IMR-90 (cell line): ENCODE data around the gene ZFAND6. TPM values are rescaled to one million over a fixed set of nuclear protein-coding genes. Genes with fewer than 3 reads are reported as not detected.

Experiments used
- ATAC-seq: fragments of 200-7000 bp; cut with Tn5 transposase; 2 replicates; pipeline ENCODE4 v1.9.1; 2020; ENCODE audit warnings: low read depth, mild to moderate bottlenecking, moderate library complexity
- BruUV-seq: library from RNA; stranded (reverse); fragments of 400-500 nt; replicated peaks from 2 replicates; lab custom pipeline; 2021; lab: Mats Ljungman, UMichigan
- CTCF ChIA-PET: fragments of 300-600 bp; formaldehyde crosslinking; extraction: SDS; loops from one replicate; lab custom pipeline; 2021; ENCODE audit warnings: antibody characterized with exemption; lab: Yijun Ruan, JAX
- POLR2A ChIA-PET: fragments of 300-600 bp; sonication (Branson Sonifier 250); formaldehyde crosslinking; loops from one replicate; lab custom pipeline; 2022; ENCODE audit warnings: antibody characterized with exemption; ENCODE audit not compliant: unreplicated experiment; lab: Charles Lee
- DNase-seq: peaks from one replicate; pipeline ENCODE4 v3.0.0; 2013
- H2AFZ ChIP-seq: replicated peaks from 2 replicates; pipeline ENCODE3; 2013; ENCODE audit warnings: low read length, mild to moderate bottlenecking; ENCODE audit not compliant: poor library complexity
- H2AK5ac ChIP-seq: 2 replicates; pipeline ENCODE4 v1.6.1; 2013; ENCODE audit warnings: low read depth, low read length, inconsistent platforms
- H2AK9ac ChIP-seq: replicated peaks from 2 replicates; pipeline ENCODE3; 2013; ENCODE audit warnings: mild to moderate bottlenecking, low read depth, low read length, moderate library complexity; ENCODE audit not compliant: poor library complexity
- H2BK120ac ChIP-seq: 2 replicates; pipeline ENCODE4 v1.6.1; 2013; ENCODE audit warnings: low read depth, low read length, inconsistent platforms
- H2BK15ac ChIP-seq: 3 replicates; pipeline ENCODE4 v1.6.1; 2013; ENCODE audit warnings: low read depth, low read length, inconsistent platforms
- H2BK20ac ChIP-seq: 2 replicates; pipeline ENCODE4 v1.6.1; 2013; ENCODE audit warnings: low read depth, mild to moderate bottlenecking, inconsistent platforms, low read length, moderate library complexity
- H2BK5ac ChIP-seq: 2 replicates; pipeline ENCODE4 v1.6.1; 2013; ENCODE audit warnings: mild to moderate bottlenecking, low read depth, low read length, inconsistent platforms; ENCODE audit not compliant: poor library complexity, severe bottlenecking
- H3K14ac ChIP-seq: replicated peaks from 2 replicates; pipeline ENCODE4 v1.6.1; 2013; ENCODE audit warnings: low read depth, low read length, inconsistent platforms
- H3K18ac ChIP-seq: 2 replicates; pipeline ENCODE4 v1.6.1; 2013; ENCODE audit warnings: low read depth, low read length, control low read depth
- H3K23ac ChIP-seq: 2 replicates; pipeline ENCODE4 v1.6.1; 2013; ENCODE audit warnings: low read depth, low read length, inconsistent platforms
- H3K27ac ChIP-seq: 2 replicates; pipeline ENCODE4 v1.5.1; 2013; ENCODE audit warnings: mild to moderate bottlenecking, control low read depth, low read length; ENCODE audit not compliant: insufficient read depth
- H3K27me3 ChIP-seq: 2 replicates; pipeline ENCODE4 v1.6.1; 2013; ENCODE audit warnings: low read length; ENCODE audit not compliant: control insufficient read depth, insufficient read depth
- H3K36me3 ChIP-seq: 2 replicates; pipeline ENCODE4 v1.6.1; 2013; ENCODE audit warnings: low read length, mixed read lengths; ENCODE audit not compliant: control insufficient read depth, insufficient read depth
- H3K4ac ChIP-seq: 2 replicates; pipeline ENCODE4 v1.6.1; 2013; ENCODE audit warnings: low read depth, low read length, inconsistent platforms
- H3K4me1 ChIP-seq: 2 replicates; pipeline ENCODE4 v1.6.1; 2013; ENCODE audit warnings: low read length, mixed read lengths; ENCODE audit not compliant: control insufficient read depth, insufficient read depth
- H3K4me2 ChIP-seq: 2 replicates; pipeline ENCODE4 v1.6.1; 2013; ENCODE audit warnings: low read depth, mild to moderate bottlenecking, control low read depth, low read length, moderate library complexity
- H3K4me3 ChIP-seq: 2 replicates; pipeline ENCODE4 v1.5.1; 2013; ENCODE audit warnings: low read depth, mild to moderate bottlenecking, control low read depth, low read length, moderate library complexity; ENCODE audit not compliant: insufficient read depth
- H3K56ac ChIP-seq: 2 replicates; pipeline ENCODE4 v1.6.1; 2013; ENCODE audit warnings: low read length, inconsistent platforms; ENCODE audit not compliant: insufficient read depth; ENCODE audit errors: extremely low read depth
- H3K79me1 ChIP-seq, 2 experiments: 2 replicates each; pipeline ENCODE4 v1.6.1; 2013; ENCODE audit warnings: low read length in 2 of 2, inconsistent platforms in 1 of 2, low read depth in 1 of 2
- H3K9ac ChIP-seq: 2 replicates; pipeline ENCODE4 v1.6.1; 2013; ENCODE audit warnings: low read depth, low read length, control low read depth
- H3K9me1 ChIP-seq: 2 replicates; pipeline ENCODE4 v1.6.1; 2013; ENCODE audit warnings: low read length, inconsistent platforms; ENCODE audit not compliant: insufficient read depth
- H3K9me3 ChIP-seq: 2 replicates; pipeline ENCODE4 v1.6.1; 2013; ENCODE audit warnings: low read length; ENCODE audit not compliant: control insufficient read depth, insufficient read depth
- H4K20me1 ChIP-seq: 2 replicates; pipeline ENCODE4 v1.6.1; 2013; ENCODE audit warnings: low read length, inconsistent platforms; ENCODE audit not compliant: insufficient read depth
- H4K5ac ChIP-seq: 2 replicates; pipeline ENCODE4 v1.6.1; 2013; ENCODE audit warnings: mild to moderate bottlenecking, low read depth, low read length, control low read depth
- H4K8ac ChIP-seq, 2 experiments: 2 replicates each; pipeline ENCODE4 v1.6.1; 2013; ENCODE audit warnings: low read depth in 2 of 2, low read length in 2 of 2, control low read depth in 1 of 2, inconsistent platforms in 1 of 2
- H4K91ac ChIP-seq: 2 replicates; pipeline ENCODE4 v1.6.1; 2013; ENCODE audit warnings: low read depth, low read length, inconsistent platforms; ENCODE audit not compliant: insufficient read depth
- CTCF ChIP-seq: conservative IDR thresholded peaks from 2 replicates; pipeline ENCODE4 v1.5.1; 2012; ENCODE audit warnings: mild to moderate bottlenecking, low read depth, low read length, improper control_type of control experiment
- ELK1 ChIP-seq: fragments of 150-350 bp; IDR thresholded peaks from 2 replicates; pipeline ENCODE4 v1.6.1; 2016; ENCODE audit warnings: low read depth, mild to moderate bottlenecking, low read length, moderate library complexity, borderline replicate concordance
- MAFK ChIP-seq: IDR thresholded peaks from 2 replicates; pipeline ENCODE4 v1.6.1; 2012; ENCODE audit warnings: low read depth, low read length, improper control_type of control experiment
- MXI1 ChIP-seq: IDR thresholded peaks from 2 replicates; pipeline ENCODE4 v1.6.1; 2012; ENCODE audit warnings: low read depth, mild to moderate bottlenecking, low read length, moderate library complexity, borderline replicate concordance
- NFE2L2 ChIP-seq: fragments of 150-350 bp; IDR thresholded peaks from 2 replicates; pipeline ENCODE4 v1.6.1; 2016; ENCODE audit warnings: low read depth, mild to moderate bottlenecking, low read length
- RCOR1 ChIP-seq: IDR thresholded peaks from 2 replicates; pipeline ENCODE4 v1.6.1; 2012; ENCODE audit warnings: mild to moderate bottlenecking, low read length, improper control_type of control experiment; ENCODE audit not compliant: insufficient replicate concordance
- RFX5 ChIP-seq: IDR thresholded peaks from 2 replicates; pipeline ENCODE4 v1.8.0; 2012; ENCODE audit warnings: low read depth, mild to moderate bottlenecking, low read length, moderate library complexity
- WGBS, 2 experiments: methylation state at CpG; one replicate each; pipeline versions ENCODE4 v1.1.5 to v1.1.7; 2013; ENCODE audit warnings: missing lambda C conversion rate in 2 of 2; ENCODE audit not compliant: insufficient read length in 1 of 2; ENCODE audit errors: extremely low coverage in 2 of 2; 5-methylcytosine and 5-hydroxymethylcytosine counted together
- dilution Hi-C: fragments of 300-500 bp; cut with HindIII; formaldehyde crosslinking; loops from one replicate; pipeline ENCODE4 v1.14.3; 2018; ENCODE audit warnings: low sequenced_read_pairs; ENCODE audit not compliant: unreplicated experiment
- in situ Hi-C: fragments of 300-500 bp; cut with MboI; formaldehyde crosslinking; loops from 3 replicates; pipeline ENCODE4 v1.14.3; 2019; ENCODE audit warnings: low sequenced_read_pairs, inconsistent platforms, mixed read lengths
- intact Hi-C: fragments of 100-400 bp; cut with micrococcal nuclease; formaldehyde crosslinking; loops from 2 replicates; pipeline ENCODE4 v1.10.0; 2022
- polyA plus RNA-seq, 3 experiments: library from polyadenylated mRNA; depleted of rRNA; stranded (reverse); fragments of >200 nt; gene quantifications; 2 replicates each; pipeline ENCODE4 v1.2.3, GENCODE V29; 2012; ENCODE audit warnings: low replicate concordance in 1 of 3
- total RNA-seq: library from RNA; depleted of rRNA; stranded (reverse); fragments of >200 nt; gene quantifications from 2 replicates; pipeline ENCODE4 v1.2.3, GENCODE V29; 2012

ZFAND6 gene
- total and polyA plus RNA-seq, 2 of the 4 experiments (the other 2 are of a cell fraction) = 77.5 to 96.4 TPM

- POLR2A ChIA-PET = interaction anchor here (0.6 kb wide), 1 partner anchor 243 kb away, joined by 5 read pairs; no protein-coding TSS in a partner anchor
- Histone ChIP-seq H3K4me2 (no peak overlapping the region), H4K5ac (peak overlapping the region; percentile 38), H3K36me3 (peaks cover 13% of the 10 kb centered on the region), H3K27me3 (no peaks in the 10 kb centered on the region), H3K18ac (peak overlapping the region; percentile 70), H3K4me1 (peaks cover 26% of the 10 kb centered on the region), H4K20me1 (no peaks in the 10 kb centered on the region), H3K23ac (peak overlapping the region; percentile 40), H2AK9ac (peak overlapping the region; percentile 96), H2BK20ac (peak overlapping the region; percentile 84), H2BK5ac (peak overlapping the region; percentile 89), H2AFZ (peak overlapping the region; percentile 83), H3K27ac (peak overlapping the region; percentile 60), H2BK15ac (peak overlapping the region; percentile 64; the same call in 1 of the 3 replicates), H3K9me3 (no peaks in the 10 kb centered on the region), H3K4ac (peak overlapping the region; percentile 93), H3K9ac (no peak overlapping the region), H4K8ac (peak overlapping the region; percentile 44 to 80), H2AK5ac (peak overlapping the region; percentile 95), H3K56ac (no peak overlapping the region), H4K91ac (peak overlapping the region; percentile 89), H3K4me3 (no peak overlapping the region), H3K79me1 (peaks cover 4 to 29% of the 10 kb centered on the region in 2 experiments; a peak in 2 of 4 replicates), H3K14ac (peak overlapping the region; percentile 84), H3K9me1 (peaks cover 26% of the 10 kb centered on the region), H2BK120ac (peak overlapping the region; percentile 91)
- no peak for TF ChIP-seq NFE2L2
- no peak for TF ChIP-seq RFX5
- no peak for TF ChIP-seq RCOR1
- no peak for TF ChIP-seq ELK1
- TF ChIP-seq MXI1 = no peak
- no peak for TF ChIP-seq CTCF
- no peak for TF ChIP-seq MAFK
- dilution Hi-C loops = no loop called here
- CTCF ChIA-PET = no interaction called here
- peak; percentile 46 for DNase-seq
- intact Hi-C loops = no loop called here
- WGBS, 2 experiments = 96% methylated on average over 3 of the region's 12 CpGs; no CpG with 5 or more reads in 1 of the 2 experiments
- ATAC-seq = no peak
- no TSS peak for BruUV-seq
- in situ Hi-C loops = no loop called here
Measured at GRCh38 chr15:80159811-80160569, 100.5 kb downstream of the ZFAND6 start.
